ENCODE measurements around the gene ARHGAP6. TPM values are rescaled to one million over a fixed set of nuclear protein-coding genes. Genes with fewer than 3 reads are reported as not detected.
A peak's percentile ranks its signal among the peaks of the same experiment; 100 is the strongest.

ARHGAP6 gene
- total and polyA plus RNA-seq, 7 donors: 1.8 to 20.6 (median 6.4) TPM

DNA sequence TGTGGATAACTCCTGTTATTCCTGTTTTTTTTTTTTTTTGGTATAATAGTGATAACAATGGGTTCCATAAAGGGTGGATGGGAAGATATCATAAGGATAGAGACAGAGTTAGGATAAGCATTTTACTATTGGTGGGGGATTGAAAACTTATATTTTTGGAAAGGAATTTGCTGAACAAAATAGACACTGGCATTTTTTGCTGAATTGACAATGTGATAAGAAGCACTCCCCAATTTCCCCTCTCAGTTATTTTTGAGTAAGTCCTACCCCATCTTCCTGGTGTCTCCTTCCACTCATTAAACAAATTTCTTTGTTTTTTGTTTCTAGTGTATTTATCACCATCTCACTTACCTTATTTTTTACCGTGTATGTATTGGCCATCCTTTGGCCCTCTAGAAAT, 316.7 kb downstream of the ARHGAP6 start:
- intact Hi-C loops (cut with DNase I): no loop called here
- 63 to 93% (median 86%) methylated on average over 1 of the region's 1 CpG for WGBS, 3 donors
- DNase-seq (no peak), ATAC-seq (no peak)
- H3K36me3 ChIP-seq (ENCODE audit: insufficient read depth in 1 of 2, low read depth in 1 of 2): no peaks in the 10 kb centered on the region
- no peaks in the 10 kb centered on the region for H3K27me3 ChIP-seq (ENCODE audit: insufficient read depth in 3 of 3, low read length in 2 of 3)
- H3K9me3 ChIP-seq: no peaks in the 10 kb centered on the region
- TF ChIP-seq, protein P1, sequence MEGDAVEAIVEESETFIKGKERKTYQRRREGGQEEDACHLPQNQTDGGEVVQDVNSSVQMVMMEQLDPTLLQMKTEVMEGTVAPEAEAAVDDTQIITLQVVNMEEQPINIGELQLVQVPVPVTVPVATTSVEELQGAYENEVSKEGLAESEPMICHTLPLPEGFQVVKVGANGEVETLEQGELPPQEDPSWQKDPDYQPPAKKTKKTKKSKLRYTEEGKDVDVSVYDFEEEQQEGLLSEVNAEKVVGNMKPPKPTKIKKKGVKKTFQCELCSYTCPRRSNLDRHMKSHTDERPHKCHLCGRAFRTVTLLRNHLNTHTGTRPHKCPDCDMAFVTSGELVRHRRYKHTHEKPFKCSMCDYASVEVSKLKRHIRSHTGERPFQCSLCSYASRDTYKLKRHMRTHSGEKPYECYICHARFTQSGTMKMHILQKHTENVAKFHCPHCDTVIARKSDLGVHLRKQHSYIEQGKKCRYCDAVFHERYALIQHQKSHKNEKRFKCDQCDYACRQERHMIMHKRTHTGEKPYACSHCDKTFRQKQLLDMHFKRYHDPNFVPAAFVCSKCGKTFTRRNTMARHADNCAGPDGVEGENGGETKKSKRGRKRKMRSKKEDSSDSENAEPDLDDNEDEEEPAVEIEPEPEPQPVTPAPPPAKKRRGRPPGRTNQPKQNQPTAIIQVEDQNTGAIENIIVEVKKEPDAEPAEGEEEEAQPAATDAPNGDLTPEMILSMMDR (IDR thresholded peaks at IDR 0.05): no peak
- H3K4me1 ChIP-seq: no peaks in the 10 kb centered on the region
- H3K27ac ChIP-seq: no peak overlapping the region
- H3K4me3 ChIP-seq: no peak overlapping the region

DNA sequence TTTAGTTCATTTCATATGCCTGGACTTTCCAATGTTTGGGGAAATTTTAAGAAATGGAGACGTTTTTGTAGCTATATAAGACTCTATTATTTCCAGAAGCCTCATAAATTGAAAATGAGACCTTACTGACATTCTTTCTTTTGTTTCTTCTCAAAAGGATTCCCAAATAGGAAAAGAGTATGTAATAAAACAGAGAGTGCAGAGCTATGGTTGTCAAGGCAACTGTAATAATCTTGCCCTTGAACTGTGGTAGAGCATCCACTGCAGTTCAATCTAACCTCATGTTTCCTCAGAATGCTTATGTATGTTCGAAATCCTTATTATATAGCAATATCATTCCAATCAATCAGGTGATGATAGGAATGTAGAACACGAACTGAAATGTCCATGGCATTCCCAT, 318.4 kb downstream of the ARHGAP6 start:
- TF ChIP-seq, protein P1 (IDR thresholded peaks at IDR 0.05): no peak
- Histone ChIP-seq H3K36me3 (ENCODE audit: insufficient read depth in 1 of 2, low read depth in 1 of 2) (no peaks in the 10 kb centered on the region), H3K9me3 (no peaks in the 10 kb centered on the region), H3K27ac (no peak overlapping the region), H3K4me1 (no peaks in the 10 kb centered on the region), H3K27me3 (ENCODE audit: insufficient read depth in 3 of 3, low read length in 2 of 3) (no peaks in the 10 kb centered on the region), H3K4me3 (no peak overlapping the region)
- WGBS, 3 donors: 54 to 71% (median 65%) methylated on average over 3 of the region's 3 CpGs
- no peak for DNase-seq
- no peak for ATAC-seq
- intact Hi-C loops (cut with DNase I): no loop called here

DNA sequence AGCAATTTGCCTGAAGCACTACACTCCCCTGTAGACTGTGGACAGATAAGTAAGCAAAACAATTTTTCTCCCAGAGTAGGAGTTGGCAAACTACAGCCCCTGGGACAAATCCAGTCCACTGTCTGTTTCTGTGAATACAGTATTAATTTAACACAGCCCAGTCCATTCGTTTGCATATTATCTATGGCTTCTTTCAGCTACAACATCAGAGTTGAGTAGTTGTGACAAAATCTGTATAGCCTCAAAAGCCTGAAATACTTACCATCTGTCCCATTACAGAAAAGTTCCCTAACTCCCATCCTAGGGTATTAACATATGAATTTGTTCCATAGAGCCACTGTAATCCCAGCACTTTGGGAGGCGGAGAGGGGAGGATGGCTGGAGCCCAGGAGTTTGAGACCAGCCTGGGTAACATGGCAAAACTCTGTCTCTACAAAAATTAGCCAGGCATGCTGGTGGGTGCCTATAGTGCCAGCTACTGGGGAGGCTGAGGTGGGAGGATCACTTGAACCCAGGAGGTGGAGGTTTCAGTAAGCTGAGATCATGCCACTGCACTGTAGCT, 319.5 kb downstream of the ARHGAP6 start:
- Histone ChIP-seq H3K4me3 (no peak overlapping the region), H3K36me3 (ENCODE audit: insufficient read depth in 1 of 2, low read depth in 1 of 2) (no peaks in the 10 kb centered on the region), H3K9me3 (no peaks in the 10 kb centered on the region), H3K4me1 (no peaks in the 10 kb centered on the region), H3K27me3 (ENCODE audit: insufficient read depth in 3 of 3, low read length in 2 of 3) (no peaks in the 10 kb centered on the region), H3K27ac (no peak overlapping the region)
- no peak for ATAC-seq
- WGBS, 3 donors: 48 to 74% (median 62%) methylated on average over 2 of the region's 2 CpGs
- DNase-seq: no peak
- intact Hi-C loops (cut with DNase I): no loop called here
- TF ChIP-seq, protein P1 (IDR thresholded peaks at IDR 0.05): no peak

DNA sequence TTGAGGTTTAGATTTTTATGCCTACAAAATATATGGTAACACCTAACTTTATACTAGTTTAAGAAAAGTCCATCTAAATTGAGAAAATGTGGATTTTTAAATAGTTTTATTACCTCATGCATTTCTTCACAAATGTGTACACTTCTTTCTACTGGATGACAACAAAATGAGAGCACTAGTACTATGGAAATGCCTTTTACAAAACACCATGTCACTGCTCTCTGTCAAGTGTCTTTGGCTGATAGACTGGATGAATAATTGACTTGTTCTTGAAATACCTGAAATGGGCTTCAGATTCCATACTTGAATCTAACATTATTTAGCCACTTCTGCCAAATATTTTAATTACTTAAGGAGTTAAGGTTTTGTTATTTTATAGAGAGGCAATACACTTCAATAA, 323.0 kb downstream of the ARHGAP6 start:
- no peaks in the 10 kb centered on the region for H3K9me3 ChIP-seq
- no peaks in the 10 kb centered on the region for H3K4me1 ChIP-seq
- no peak for ATAC-seq
- no peak overlapping the region for H3K4me3 ChIP-seq
- intact Hi-C loops (cut with DNase I): no loop called here
- TF ChIP-seq, protein P1 (IDR thresholded peaks at IDR 0.05): no peak
- H3K27me3 ChIP-seq (ENCODE audit: insufficient read depth in 3 of 3, low read length in 2 of 3): no peaks in the 10 kb centered on the region
- no peak for DNase-seq
- H3K36me3 ChIP-seq (ENCODE audit: insufficient read depth in 1 of 2, low read depth in 1 of 2): no peaks in the 10 kb centered on the region
- H3K27ac ChIP-seq: peak overlapping the region; percentile 62
